Fibroblast of mammary gland (primary cell): ENCODE results near the gene ST6GALNAC6.

ENCODE experiments used
- DNase-seq: peaks from one replicate; pipeline ENCODE4 v3.0.0-alpha.2; 2010; ENCODE audit warnings: low read depth
- H3K4me3 ChIP-seq: 2 replicates; pipeline ENCODE4 v1.5.1; 2011; ENCODE audit warnings: low read depth, mild to moderate bottlenecking, low read length, moderate library complexity; ENCODE audit not compliant: control insufficient read depth
- CTCF ChIP-seq: conservative IDR thresholded peaks from 2 replicates; pipeline ENCODE4 v1.5.1; 2011; ENCODE audit warnings: low read depth, low read length, inconsistent platforms; ENCODE audit not compliant: control insufficient read depth, insufficient read depth

The ST6GALNAC6 gene

GRCh38 chr9:127860779-127861178, 38.6 kb downstream of the ST6GALNAC6 start:
- DNase-seq: no peak
- TF ChIP-seq CTCF: no peak
- H3K4me3 ChIP-seq: no peak overlapping the region

DNA sequence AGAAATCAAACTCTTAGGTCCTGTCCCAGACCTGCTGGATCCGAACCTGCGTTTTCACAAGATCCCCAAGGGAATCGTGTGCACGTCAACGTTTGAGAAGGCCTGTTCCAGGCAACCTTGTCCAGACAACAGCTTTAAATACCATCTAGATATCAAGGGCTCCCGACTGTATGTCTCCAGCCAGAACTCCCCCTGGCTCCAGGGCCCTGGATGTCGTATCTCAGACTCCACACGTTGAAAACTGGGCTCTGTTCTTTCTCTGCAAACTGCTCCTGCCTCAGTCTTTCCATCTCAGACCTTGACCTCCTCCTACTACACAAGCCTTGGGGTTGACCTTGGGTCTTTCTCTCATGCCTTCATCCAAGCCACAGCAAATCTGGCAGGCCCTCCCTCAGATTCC, 39.1 kb downstream of the ST6GALNAC6 start:
- no peak for TF ChIP-seq CTCF

DNA sequence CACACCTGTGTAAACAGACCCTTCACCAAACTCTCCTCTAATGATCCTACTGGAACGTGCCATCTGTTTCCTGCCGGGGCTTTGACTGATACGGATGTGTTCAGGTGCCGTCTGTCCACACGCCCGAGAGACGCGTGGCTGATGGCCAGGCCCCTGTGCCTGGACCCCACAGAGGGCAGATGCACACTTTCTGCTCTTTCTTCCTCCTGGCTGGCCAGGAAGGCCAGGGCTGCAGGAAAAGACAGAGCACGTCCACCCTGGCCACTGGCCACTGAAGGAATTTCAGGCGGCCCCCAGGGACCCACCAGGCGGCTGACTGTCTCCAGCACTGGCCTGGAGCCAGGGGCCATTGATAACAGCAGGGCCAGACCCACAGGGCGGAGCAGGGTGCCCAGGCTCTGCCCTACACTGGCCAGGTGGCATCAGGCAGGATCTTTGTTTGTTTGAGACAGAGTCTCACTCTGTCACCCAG, 41.3 kb downstream of the ST6GALNAC6 start:
- no peak for TF ChIP-seq CTCF
- DNase-seq: no peak
- H3K4me3 ChIP-seq: no peak overlapping the region

More for the DNA sequence above, 39.1 kb downstream of the ST6GALNAC6 start:
- H3K4me3 ChIP-seq: no peak overlapping the region
- no peak for DNase-seq

GRCh38 chr9:127857278-127857677, 42.1 kb downstream of the ST6GALNAC6 start:
- no peak overlapping the region for H3K4me3 ChIP-seq
- no peak for TF ChIP-seq CTCF
- no peak for DNase-seq

DNA sequence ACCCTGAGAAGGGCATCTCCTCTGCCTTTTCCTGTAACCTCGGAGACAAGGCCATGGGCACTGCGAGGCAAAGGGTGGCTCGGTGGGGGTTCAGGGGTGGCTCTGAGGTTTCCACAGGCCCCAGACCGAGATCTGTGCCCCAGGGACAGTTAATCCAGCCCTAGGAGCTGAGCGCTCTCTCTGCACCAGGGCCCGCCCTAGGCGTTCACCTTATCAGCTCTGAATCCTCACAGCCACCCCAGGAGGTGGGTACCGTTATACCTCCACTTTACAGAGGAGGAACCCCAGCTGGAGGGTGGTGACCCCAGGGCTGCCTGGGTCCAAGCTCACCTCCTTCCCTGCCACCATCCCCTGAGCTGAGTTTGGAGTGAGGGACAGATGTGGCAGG, 42.7 kb downstream of the ST6GALNAC6 start:
- no peak for DNase-seq
- no peak overlapping the region for H3K4me3 ChIP-seq
- no peak for TF ChIP-seq CTCF

DNA sequence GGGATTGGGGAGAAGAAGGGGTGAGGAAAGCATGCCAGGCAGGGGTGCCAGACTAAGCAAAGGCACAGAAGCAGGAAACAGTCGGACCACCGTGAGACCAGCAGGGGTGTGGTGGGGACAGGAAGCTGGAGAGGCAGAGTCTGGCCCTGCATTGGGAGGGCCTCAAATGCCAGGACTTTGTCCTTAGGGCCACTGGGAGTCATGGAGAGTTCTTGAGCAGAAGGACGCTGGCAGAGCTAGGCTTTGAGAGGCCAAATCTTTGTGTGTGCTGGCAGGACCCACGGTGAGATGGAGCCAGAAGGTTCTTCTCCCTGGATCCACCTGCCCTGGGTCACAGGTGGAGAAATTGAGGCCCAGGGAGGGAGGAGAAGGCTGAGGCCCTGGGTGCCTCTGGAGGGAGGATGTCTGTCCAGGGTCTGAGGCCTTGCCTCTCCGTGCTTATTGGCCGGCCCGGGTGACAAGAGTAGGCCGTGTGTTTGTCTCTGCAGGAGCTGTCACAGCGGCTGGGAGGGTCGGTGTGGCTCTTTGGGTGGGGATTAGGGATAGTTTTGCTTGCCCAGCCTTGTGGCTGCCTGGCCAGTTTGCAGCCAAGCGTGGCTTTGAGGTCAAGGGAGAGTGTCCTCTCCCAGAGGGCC, 43.2 kb downstream of the ST6GALNAC6 start:
- H3K4me3 ChIP-seq: no peak overlapping the region
- TF ChIP-seq CTCF: no peak

GRCh38 chr9:127855522-127855921, 43.9 kb downstream of the ST6GALNAC6 start:
- DNase-seq: no peak
- no peak overlapping the region for H3K4me3 ChIP-seq
- TF ChIP-seq CTCF: no peak

More for the DNA sequence above, 43.2 kb downstream of the ST6GALNAC6 start:
- no peak for DNase-seq
